Transverse colon (tissue), 4 donors: Measurements from ENCODE around the gene RNPEPL1. TPM values are rescaled to one million over a fixed set of nuclear protein-coding genes. Genes with fewer than 3 reads are reported as not detected.
"Not testable (repeated sequence)": the region's sequence is repeated elsewhere in the genome, so short reads cannot be mapped to it uniquely, and the experiment has no call there.

Source experiments
- DNase-seq: peaks from one replicate; pipeline ENCODE4 v3.0.0-alpha.2; 2019
- H3K27ac ChIP-seq, 4 donors: fragments of 200-600 bp; sonication (generic); 2 replicates each; pipeline ENCODE4 v1.5.1; 2016 to 2018; ENCODE audit warnings: inconsistent platforms in 4 of 4
- H3K27me3 ChIP-seq: fragments of 200-600 bp; sonication (generic); 2 replicates; pipeline ENCODE4 v1.5.1; 2017; ENCODE audit warnings: inconsistent platforms
- H3K36me3 ChIP-seq, 4 donors: fragments of 200-600 bp; sonication (generic); 2 replicates each; pipeline ENCODE4 v1.5.1; 2017 to 2019; ENCODE audit warnings: inconsistent platforms in 4 of 4
- H3K4me1 ChIP-seq, 4 donors: fragments of 200-600 bp; sonication (generic); 2 replicates each; pipeline ENCODE4 v1.5.1; 2017 to 2020; ENCODE audit warnings: inconsistent platforms in 4 of 4
- H3K4me3 ChIP-seq, 4 donors: fragments of 200-600 bp; sonication (generic); 1 replicate in 1 of 4; 2 replicates in 3 of 4; pipeline versions ENCODE4 v1.5.1 to v1.6.1; 2017 to 2019; ENCODE audit warnings: inconsistent platforms in 4 of 4
- H3K9me3 ChIP-seq, 2 donors: fragments of 200-600 bp; sonication (generic); 2 replicates each; pipeline ENCODE4 v1.5.1; 2017 to 2019; ENCODE audit warnings: inconsistent platforms in 2 of 2
- EP300 ChIP-seq: sonication (generic); formaldehyde crosslinking; IDR thresholded peaks from one replicate; pipeline ENCODE4 v1.6.1; 2017; ENCODE audit warnings: antibody characterized with exemption, low read depth
- POLR2A ChIP-seq: fragments of 450-650 bp; IDR thresholded peaks from one replicate; pipeline ENCODE4 v1.6.1; 2016; ENCODE audit warnings: antibody characterized with exemption, mild to moderate bottlenecking, moderate library complexity
- POLR2AphosphoS5 ChIP-seq, 3 donors: sonication (generic); formaldehyde crosslinking; IDR thresholded peaks; one replicate each; pipeline ENCODE4 v1.6.1; 2016; ENCODE audit warnings: antibody characterized with exemption in 3 of 3
- WGBS, 2 donors: methylation state at CpG; one replicate each; pipeline ENCODE4 v1.1.5; 2018; ENCODE audit warnings: low coverage in 1 of 2; 5-methylcytosine and 5-hydroxymethylcytosine counted together
- in situ Hi-C, 4 donors: fragments of 200-750 bp; cut with MboI; loops; one replicate each; pipeline versions ENCODE4 v1.15.0 to v1.15.1; 2017; ENCODE audit warnings: low sequenced_read_pairs in 3 of 4, low pct_ligation_motif_present in 1 of 4, low pct_unique_long_range_greater_than_20kb in 1 of 4
- intact Hi-C: fragments of 100-400 bp; cut with DNase I; formaldehyde crosslinking; loops from one replicate; pipeline ENCODE4 v1.15.1; 2023; ENCODE audit warnings: low total_unique reads
- total RNA-seq, 4 donors: library from RNA; depleted of rRNA; stranded (reverse); fragments of >200 nt; gene quantifications; one replicate each; pipeline ENCODE4 v1.1.0, GENCODE V29; 2016
- TF ChIP-seq, protein P1 (sequence below), 5 experiments: fragments of 200-600 bp in 3 of 5; fragments of 450-650 bp in 2 of 5; sonication (generic) in 3 of 5; IDR thresholded peaks; 1 replicate in 2 of 5; 2 replicates in 3 of 5; pipeline ENCODE4 v1.5.1; 2016 to 2017; ENCODE audit warnings: antibody characterized with exemption in 5 of 5, inconsistent platforms in 3 of 5, mild to moderate bottlenecking in 2 of 5, moderate library complexity in 1 of 5

RNPEPL1 gene
- total RNA-seq, 4 donors from 2014 or later: 118 to 208 (median 151) TPM

GRCh38 chr2:240560480-240561324 lies 7.6 kb upstream of the RNPEPL1 start:
- in situ Hi-C loops: no loop called here

GRCh38 chr2:240561325-240561971 lies 6.8 kb upstream of the RNPEPL1 start:
- TF ChIP-seq POLR2AphosphoS5 (IDR thresholded peaks at IDR 0.05) (no peak), POLR2A (peak; percentile 69)
- TF ChIP-seq, protein P1, sequence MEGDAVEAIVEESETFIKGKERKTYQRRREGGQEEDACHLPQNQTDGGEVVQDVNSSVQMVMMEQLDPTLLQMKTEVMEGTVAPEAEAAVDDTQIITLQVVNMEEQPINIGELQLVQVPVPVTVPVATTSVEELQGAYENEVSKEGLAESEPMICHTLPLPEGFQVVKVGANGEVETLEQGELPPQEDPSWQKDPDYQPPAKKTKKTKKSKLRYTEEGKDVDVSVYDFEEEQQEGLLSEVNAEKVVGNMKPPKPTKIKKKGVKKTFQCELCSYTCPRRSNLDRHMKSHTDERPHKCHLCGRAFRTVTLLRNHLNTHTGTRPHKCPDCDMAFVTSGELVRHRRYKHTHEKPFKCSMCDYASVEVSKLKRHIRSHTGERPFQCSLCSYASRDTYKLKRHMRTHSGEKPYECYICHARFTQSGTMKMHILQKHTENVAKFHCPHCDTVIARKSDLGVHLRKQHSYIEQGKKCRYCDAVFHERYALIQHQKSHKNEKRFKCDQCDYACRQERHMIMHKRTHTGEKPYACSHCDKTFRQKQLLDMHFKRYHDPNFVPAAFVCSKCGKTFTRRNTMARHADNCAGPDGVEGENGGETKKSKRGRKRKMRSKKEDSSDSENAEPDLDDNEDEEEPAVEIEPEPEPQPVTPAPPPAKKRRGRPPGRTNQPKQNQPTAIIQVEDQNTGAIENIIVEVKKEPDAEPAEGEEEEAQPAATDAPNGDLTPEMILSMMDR (IDR thresholded peaks at IDR 0.05): peak in 3 of 5 experiments; percentile 16 to 70 (median 37)
- Histone ChIP-seq H3K36me3 (no peaks in the 10 kb centered on the region), H3K9me3 (no peaks in the 10 kb centered on the region), H3K4me3 (peak overlapping the region; percentile 41 to 97 (median 80)), H3K27me3 (no peaks in the 10 kb centered on the region), H3K4me1 (peaks cover 40 to 73% (median 52%) of the 10 kb centered on the region in 4 donors), H3K27ac (peak overlapping the region; percentile 98 to 100 (median 100))
- WGBS, 2 donors: 9 to 21% methylated on average over 8 to 14 of the region's 14 CpGs
- peak; percentile 26 for DNase-seq
- intact Hi-C loops (no loop called here), in situ Hi-C loops (no loop called here)

More at GRCh38 chr2:240560480-240561324, 7.6 kb upstream of the RNPEPL1 start:
- peak; percentile 100 for DNase-seq
- Histone ChIP-seq H3K9me3 (no peaks in the 10 kb centered on the region), H3K36me3 (no peaks in the 10 kb centered on the region), H3K4me3 (peak overlapping the region; percentile 73 to 97 (median 85)), H3K27ac (peak overlapping the region; percentile 98 to 100 (median 100)), H3K27me3 (no peaks in the 10 kb centered on the region), H3K4me1 (peaks cover 35 to 67% (median 47%) of the 10 kb centered on the region in 4 donors)
- 0% methylated on average over 66 of the region's 101 CpGs; no CpG with 5 or more reads in 1 of the 2 donors for WGBS, 2 donors
- peak; percentile 80 for TF ChIP-seq POLR2A
- TF ChIP-seq POLR2AphosphoS5 (IDR thresholded peaks at IDR 0.05): peak; percentile 91 to 96 (median 91)
- TF ChIP-seq, protein P1 (IDR thresholded peaks at IDR 0.05): peak in 4 of 5 experiments; percentile 26 to 68 (median 35)
- TF ChIP-seq EP300: no peak
- intact Hi-C loops: no loop called here

- H3K36me3 ChIP-seq, in situ Hi-C loops, H3K4me3 ChIP-seq, DNase-seq, H3K27ac ChIP-seq, intact Hi-C loops, H3K9me3 ChIP-seq, H3K27me3 ChIP-seq: not testable (repeated sequence)
- H3K4me1 ChIP-seq: peaks cover 39 to 72% (median 52%) of the 10 kb centered on the region in 4 donors
- WGBS, 2 donors: 98% methylated on average over 17 of the region's 17 CpGs; no CpG with 5 or more reads in 1 of the 2 donors
Measured at GRCh38 chr2:240563231-240563630, 5.1 kb upstream of the RNPEPL1 start.

- intact Hi-C loops: no loop called here
- H3K4me3 ChIP-seq: no peak overlapping the region
- 69 to 89% methylated on average over 3 to 12 of the region's 12 CpGs for WGBS, 2 donors
- DNase-seq: no peak
- in situ Hi-C loops: no loop called here
- no peaks in the 10 kb centered on the region for H3K36me3 ChIP-seq
- H3K27me3 ChIP-seq: no peaks in the 10 kb centered on the region
- H3K9me3 ChIP-seq: no peaks in the 10 kb centered on the region
- peak overlapping the region in 3 of 4 donors; percentile 96 to 99 (median 98) for H3K27ac ChIP-seq
- TF ChIP-seq, protein P1 (IDR thresholded peaks at IDR 0.05): no peak
- TF ChIP-seq EP300: no peak
- no peak for TF ChIP-seq POLR2A
- no peak for TF ChIP-seq POLR2AphosphoS5 (IDR thresholded peaks at IDR 0.05)
- peaks cover 38 to 64% (median 52%) of the 10 kb centered on the region in 4 donors for H3K4me1 ChIP-seq
Measured at GRCh38 chr2:240563951-240564560, 4.2 kb upstream of the RNPEPL1 start.
